Right atrium auricular region (tissue), 2 donors: ENCODE measurements around the gene ZNF335. TPM values are rescaled to one million over a fixed set of nuclear protein-coding genes. Genes with fewer than 3 reads are reported as not detected.

Experiments used
- DNase-seq: peaks from one replicate; pipeline ENCODE4 v3.0.0-alpha.2; 2019; ENCODE audit warnings: low spot score
- H3K27ac ChIP-seq, 2 donors: fragments of 200-600 bp; sonication (generic); 1 replicate in 1 of 2; 2 replicates in 1 of 2; pipeline ENCODE4 v1.5.1; 2016 to 2019
- H3K27me3 ChIP-seq, 2 donors: fragments of 200-600 bp; sonication (generic); one replicate each; pipeline versions ENCODE4 v1.5.1 to v1.6.0; 2017 to 2019
- H3K36me3 ChIP-seq: fragments of 200-600 bp; sonication (generic); one replicate; pipeline ENCODE4 v1.5.1; 2016
- H3K4me1 ChIP-seq, 2 donors: fragments of 200-600 bp; sonication (generic); one replicate each; pipeline versions ENCODE4 v1.5.1 to v1.6.0; 2017 to 2019
- H3K4me3 ChIP-seq, 2 donors: fragments of 200-600 bp; sonication (generic); 1 replicate in 1 of 2; 2 replicates in 1 of 2; pipeline ENCODE4 v1.5.1; 2017 to 2019; ENCODE audit warnings: mild to moderate bottlenecking in 1 of 2, moderate library complexity in 1 of 2
- H3K9me3 ChIP-seq, 2 donors: fragments of 200-600 bp; sonication (generic); one replicate each; pipeline ENCODE4 v1.5.1; 2019
- total RNA-seq, 2 donors: library from RNA; depleted of rRNA; stranded (reverse); fragments of >200 nt; gene quantifications; one replicate each; pipeline ENCODE4 v1.1.0, GENCODE V29; 2016
- TF ChIP-seq, protein P1 (sequence below), 2 donors: fragments of 200-600 bp; sonication (generic); IDR thresholded peaks; one replicate each; pipeline ENCODE4 v1.5.1; 2019; ENCODE audit warnings: antibody characterized with exemption in 2 of 2

ZNF335 gene
- total RNA-seq, 2 donors from 2014 or later: 6.6 to 12.1 TPM

GRCh38 chr20:45968081-45968671 lies 3.8 kb downstream of the ZNF335 start:
- Histone ChIP-seq H3K27me3 (no peaks in the 10 kb centered on the region), H3K9me3 (no peaks in the 10 kb centered on the region), H3K4me1 (peaks cover 0 to 25% of the 10 kb centered on the region in 2 donors), H3K36me3 (peaks cover 57% of the 10 kb centered on the region), H3K27ac (no peak overlapping the region), H3K4me3 (no peak overlapping the region)
- TF ChIP-seq, protein P1, sequence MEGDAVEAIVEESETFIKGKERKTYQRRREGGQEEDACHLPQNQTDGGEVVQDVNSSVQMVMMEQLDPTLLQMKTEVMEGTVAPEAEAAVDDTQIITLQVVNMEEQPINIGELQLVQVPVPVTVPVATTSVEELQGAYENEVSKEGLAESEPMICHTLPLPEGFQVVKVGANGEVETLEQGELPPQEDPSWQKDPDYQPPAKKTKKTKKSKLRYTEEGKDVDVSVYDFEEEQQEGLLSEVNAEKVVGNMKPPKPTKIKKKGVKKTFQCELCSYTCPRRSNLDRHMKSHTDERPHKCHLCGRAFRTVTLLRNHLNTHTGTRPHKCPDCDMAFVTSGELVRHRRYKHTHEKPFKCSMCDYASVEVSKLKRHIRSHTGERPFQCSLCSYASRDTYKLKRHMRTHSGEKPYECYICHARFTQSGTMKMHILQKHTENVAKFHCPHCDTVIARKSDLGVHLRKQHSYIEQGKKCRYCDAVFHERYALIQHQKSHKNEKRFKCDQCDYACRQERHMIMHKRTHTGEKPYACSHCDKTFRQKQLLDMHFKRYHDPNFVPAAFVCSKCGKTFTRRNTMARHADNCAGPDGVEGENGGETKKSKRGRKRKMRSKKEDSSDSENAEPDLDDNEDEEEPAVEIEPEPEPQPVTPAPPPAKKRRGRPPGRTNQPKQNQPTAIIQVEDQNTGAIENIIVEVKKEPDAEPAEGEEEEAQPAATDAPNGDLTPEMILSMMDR (IDR thresholded peaks at IDR 0.05): no peak
- DNase-seq: no peak

- H3K27ac ChIP-seq: no peak overlapping the region
- H3K9me3 ChIP-seq: no peaks in the 10 kb centered on the region
- H3K36me3 ChIP-seq: peaks cover 61% of the 10 kb centered on the region
- DNase-seq: no peak
- TF ChIP-seq, protein P1 (IDR thresholded peaks at IDR 0.05): no peak
- H3K4me3 ChIP-seq: no peak overlapping the region
- peaks cover 0 to 22% of the 10 kb centered on the region in 2 donors for H3K4me1 ChIP-seq
- H3K27me3 ChIP-seq: no peaks in the 10 kb centered on the region
These were observed 4.4 kb downstream of the ZNF335 start for GRCh38 chr20:45967551-45968080.

GRCh38 chr20:45965169-45966002 lies 6.6 kb downstream of the ZNF335 start:
- DNase-seq: no peak
- H3K27ac ChIP-seq: no peak overlapping the region
- H3K9me3 ChIP-seq: no peaks in the 10 kb centered on the region
- H3K4me3 ChIP-seq: no peak overlapping the region
- peaks cover 84% of the 10 kb centered on the region for H3K36me3 ChIP-seq
- TF ChIP-seq, protein P1 (IDR thresholded peaks at IDR 0.05): no peak
- peaks cover 0 to 11% of the 10 kb centered on the region in 2 donors for H3K4me1 ChIP-seq
- no peaks in the 10 kb centered on the region for H3K27me3 ChIP-seq

DNA sequence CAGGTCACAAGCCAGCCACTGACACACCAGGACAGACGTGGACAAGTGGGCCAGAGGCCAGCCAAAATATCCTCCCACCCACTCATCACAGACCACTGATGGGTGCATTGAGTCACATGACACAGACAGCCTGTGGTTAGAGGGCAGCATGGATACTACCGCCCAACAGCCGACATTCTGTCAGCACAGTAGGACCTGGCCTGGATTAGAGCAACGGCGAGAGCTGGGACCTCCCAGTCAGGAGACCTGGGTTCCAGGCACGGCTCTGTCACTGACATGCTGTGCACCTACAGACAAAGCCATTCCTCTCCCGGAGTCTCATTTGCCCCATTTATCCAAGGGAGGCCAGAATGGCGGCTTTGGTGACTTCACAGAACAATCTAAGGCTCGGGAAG lies 8.0 kb downstream of the ZNF335 start:
- DNase-seq: no peak

GRCh38 chr20:45963059-45964005 lies 8.7 kb downstream of the ZNF335 start:
- no peaks in the 10 kb centered on the region for H3K9me3 ChIP-seq
- peaks cover 98% of the 10 kb centered on the region for H3K36me3 ChIP-seq
- H3K27ac ChIP-seq: no peak overlapping the region
- no peaks in the 10 kb centered on the region for H3K4me1 ChIP-seq
- no peak overlapping the region for H3K4me3 ChIP-seq
- no peak for DNase-seq
- TF ChIP-seq, protein P1 (IDR thresholded peaks at IDR 0.05): peak in 1 of 2 donors; percentile 47
- no peaks in the 10 kb centered on the region for H3K27me3 ChIP-seq

More for the DNA sequence above, 8.0 kb downstream of the ZNF335 start:
- no peaks in the 10 kb centered on the region for H3K4me1 ChIP-seq
- H3K27me3 ChIP-seq: no peaks in the 10 kb centered on the region
- H3K4me3 ChIP-seq: no peak overlapping the region
- H3K36me3 ChIP-seq: peaks cover 97% of the 10 kb centered on the region
- TF ChIP-seq, protein P1 (IDR thresholded peaks at IDR 0.05): no peak
- H3K9me3 ChIP-seq: no peaks in the 10 kb centered on the region
- H3K27ac ChIP-seq: no peak overlapping the region
